Measurements from ENCODE around the gene MEIOSIN. TPM values are rescaled to one million over a fixed set of nuclear protein-coding genes. Genes with fewer than 3 reads are reported as not detected.
"Not testable (repeated sequence)": the region's sequence is repeated elsewhere in the genome, so short reads cannot be mapped to it uniquely, and the experiment has no call there.

MEIOSIN gene, protein sequence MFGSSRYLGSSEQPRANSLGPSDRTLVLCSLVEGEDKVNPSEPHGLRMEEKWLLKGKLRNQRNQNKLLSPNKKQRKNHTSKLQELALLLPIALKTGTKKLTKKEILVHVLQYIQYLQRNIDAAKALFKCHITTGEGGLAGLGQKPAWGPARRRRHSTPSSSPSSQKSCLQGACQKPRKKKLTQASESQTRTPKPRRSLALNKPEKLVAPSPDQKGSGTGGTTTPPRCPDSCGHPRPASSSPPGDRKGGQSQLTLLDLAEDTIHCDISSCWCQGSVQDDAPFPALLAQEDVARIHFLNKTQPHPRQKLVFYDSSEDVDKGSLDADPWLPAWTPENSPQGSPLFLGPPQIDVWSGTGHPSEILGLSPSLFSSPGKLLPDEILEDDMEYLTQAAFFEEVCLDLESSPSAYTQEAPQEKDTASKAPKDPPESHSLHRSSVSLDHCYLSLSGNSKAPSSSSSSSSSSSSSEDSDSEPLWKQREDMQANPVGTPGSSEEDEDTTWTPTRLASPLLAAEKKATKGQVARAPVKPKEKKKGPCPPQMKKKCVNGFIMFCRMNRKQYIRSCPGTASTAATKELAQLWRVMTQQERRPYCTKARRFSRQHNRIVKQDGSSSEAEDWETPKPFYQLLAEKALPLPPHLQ
- not detected for total RNA-seq
- long read RNA-seq: 0 reads

DNA sequence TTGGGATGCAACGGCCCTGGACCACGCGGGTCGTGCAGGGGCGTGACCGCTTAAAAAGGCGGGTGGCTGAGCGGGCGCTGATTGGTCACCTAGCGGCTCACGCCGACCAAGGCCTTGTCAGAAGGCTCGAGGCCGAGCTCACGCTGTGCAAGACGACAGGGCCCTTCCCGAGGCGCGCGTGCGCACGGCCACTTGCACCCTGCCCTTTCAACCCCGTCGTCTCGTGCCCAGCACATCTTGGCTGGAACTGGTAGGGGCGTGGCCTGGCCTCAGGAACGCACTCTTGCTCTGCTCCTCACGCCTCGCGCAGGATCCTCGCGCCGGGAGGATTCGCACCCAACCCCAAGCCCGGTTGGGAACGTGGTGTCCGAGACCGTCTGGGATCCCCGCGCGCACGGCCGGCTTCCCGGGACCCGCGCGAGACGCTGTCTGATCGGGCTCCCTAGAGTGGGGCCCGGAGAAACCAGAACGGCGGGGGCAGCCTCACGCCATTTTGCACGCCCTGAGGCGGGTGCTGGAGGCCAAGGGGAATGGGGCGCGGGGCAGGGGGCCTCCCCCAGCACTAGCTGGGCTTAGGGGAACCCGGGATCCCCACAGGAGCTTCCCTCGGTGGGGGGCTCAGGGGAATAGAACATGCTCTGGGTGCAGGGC, at the start of gene MEIOSIN:
TSS of gene MEIOSIN (plus strand) at position 280 of the 651 bp plus-strand sequence. CDS start 1,938 bp downstream, outside the sequence.
- intact Hi-C loops (cut with micrococcal nuclease): no loop called here
- ATAC-seq: no peak
- no peak for DNase-seq

DNA sequence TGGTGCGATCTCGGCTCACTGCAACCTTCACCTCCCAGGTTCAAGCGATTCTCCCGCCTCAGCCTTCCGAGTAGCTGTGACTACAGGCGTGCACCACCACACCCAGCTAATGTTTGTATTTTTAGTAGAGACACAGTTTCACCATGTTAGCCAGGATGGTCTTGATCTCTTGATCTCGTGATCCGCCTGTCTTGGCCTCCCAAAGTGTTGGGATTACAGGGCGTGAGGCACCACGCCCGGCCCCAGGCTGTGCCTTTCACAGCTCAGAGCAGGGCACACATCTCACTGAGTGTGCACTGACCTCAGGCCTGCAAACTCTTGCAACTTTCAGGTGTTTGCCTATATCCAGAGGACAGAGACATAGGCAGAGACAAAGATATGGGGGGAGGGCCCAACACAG, 48.2 kb upstream of the MEIOSIN start:
- intact Hi-C loops (cut with micrococcal nuclease); DNase-seq; ATAC-seq: not testable (repeated sequence)

DNA sequence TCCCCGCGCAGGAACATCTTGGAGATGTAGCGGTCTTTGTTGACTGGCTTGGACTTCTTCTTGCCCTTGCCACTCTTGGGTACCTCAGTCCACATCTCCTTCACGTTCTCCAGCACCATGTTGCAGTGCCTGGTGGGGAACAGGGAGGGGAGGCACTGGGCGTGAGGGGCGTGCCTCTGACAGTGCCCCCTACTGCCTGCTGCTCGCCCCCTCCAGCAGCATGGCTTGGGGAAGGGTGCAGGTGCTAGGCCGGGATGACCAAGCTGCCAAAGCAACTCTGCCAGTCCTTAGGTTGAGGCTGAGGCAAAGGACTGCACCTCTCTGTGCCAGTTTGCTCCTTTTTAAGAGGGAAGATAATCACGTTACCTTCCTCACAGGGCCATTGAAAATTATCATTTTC, 45.6 kb upstream of the MEIOSIN start:
- no peak for ATAC-seq
- no peak for DNase-seq
- intact Hi-C loops (cut with micrococcal nuclease): no loop called here

DNA sequence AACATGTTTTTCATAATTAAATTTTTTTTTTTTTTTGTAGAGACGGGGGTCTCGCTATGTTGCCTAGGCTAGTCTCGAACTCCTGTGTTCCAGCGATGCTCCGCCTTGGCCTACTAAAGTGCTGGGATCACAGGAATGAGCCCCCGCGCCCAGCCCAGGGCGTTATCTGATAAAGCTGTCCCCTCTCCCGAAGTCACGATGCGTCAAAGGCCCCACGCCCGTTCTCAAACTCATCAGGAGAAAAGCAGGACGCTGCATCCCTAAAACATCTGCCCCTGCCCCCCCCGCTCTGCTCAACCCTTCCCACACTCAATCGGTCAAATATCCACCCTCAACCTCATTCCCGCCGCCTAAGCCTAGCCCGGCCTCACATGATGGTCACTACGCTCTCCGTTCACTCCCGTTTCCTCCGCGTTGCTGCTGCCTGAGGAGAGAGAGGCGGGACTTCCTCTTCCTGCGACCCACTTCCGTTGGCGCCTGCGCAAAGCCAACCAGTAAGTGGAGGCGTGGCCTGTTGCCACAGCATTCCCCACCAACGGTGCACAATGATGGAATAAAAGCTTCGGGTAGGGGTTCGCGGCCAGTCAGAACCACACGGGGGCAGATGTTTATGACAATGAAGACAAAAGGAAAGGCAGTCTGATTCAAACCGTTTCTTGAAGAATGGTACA, 41.6 kb upstream of the MEIOSIN start, which contains the start of gene SNRPD2:
TSS of gene SNRPD2 (minus strand) at position 438 of the 671 bp plus-strand sequence. CDS start at position 373, 65 bp downstream.
- ATAC-seq: peak; percentile 85
- peak; percentile 94 for DNase-seq
- intact Hi-C loops (cut with micrococcal nuclease): no loop called here

DNA sequence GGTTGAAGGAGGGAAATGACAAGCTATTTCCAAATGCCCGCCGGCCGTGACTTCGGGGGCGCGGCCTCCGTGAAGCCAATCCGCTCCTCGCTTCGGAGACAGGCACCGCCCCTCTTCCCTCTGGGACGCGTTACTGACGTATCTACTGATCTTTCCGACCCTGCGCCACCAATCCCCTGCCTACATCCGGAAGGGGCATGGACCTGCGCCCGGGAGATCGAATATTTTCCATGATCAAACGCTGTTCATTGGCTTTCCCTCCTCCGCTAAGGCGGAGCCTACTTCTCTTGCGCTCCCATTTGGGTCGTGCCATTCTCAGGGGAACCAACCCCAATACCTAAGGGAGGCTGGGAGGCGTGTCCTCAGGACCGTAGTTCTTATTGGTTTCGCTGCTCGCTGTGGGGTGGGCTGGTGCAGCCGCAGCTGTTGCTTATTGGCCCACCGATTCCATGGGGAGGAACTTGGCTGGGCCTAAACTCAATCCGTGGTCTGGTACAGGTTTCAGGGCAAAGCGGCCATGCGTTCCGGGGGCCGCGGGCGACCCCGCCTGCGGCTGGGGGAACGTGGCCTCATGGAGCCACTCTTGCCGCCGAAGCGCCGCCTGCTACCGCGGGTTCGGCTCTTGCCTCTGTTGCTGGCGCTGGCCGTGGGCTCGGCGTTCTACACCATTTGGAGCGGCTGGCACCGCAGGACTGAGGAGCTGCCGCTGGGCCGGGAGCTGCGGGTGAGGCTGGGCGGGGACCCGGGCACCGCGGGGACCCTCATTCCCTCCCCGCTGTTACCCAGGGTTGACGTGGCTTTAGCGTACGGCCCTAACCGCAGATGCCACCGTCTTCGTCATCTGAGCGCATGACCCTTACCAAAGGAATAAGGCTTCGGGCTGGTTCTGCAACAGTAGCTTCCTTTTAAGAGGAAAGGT, 40.8 kb upstream of the MEIOSIN start, which contains the start of gene QPCTL:
TSS of gene QPCTL (plus strand) at position 480 of the 919 bp plus-strand sequence. CDS start at position 518, 38 bp downstream.
- ATAC-seq (peak; percentile 94), DNase-seq (peak; percentile 96)
- intact Hi-C loops (cut with micrococcal nuclease): no loop called here

DNA sequence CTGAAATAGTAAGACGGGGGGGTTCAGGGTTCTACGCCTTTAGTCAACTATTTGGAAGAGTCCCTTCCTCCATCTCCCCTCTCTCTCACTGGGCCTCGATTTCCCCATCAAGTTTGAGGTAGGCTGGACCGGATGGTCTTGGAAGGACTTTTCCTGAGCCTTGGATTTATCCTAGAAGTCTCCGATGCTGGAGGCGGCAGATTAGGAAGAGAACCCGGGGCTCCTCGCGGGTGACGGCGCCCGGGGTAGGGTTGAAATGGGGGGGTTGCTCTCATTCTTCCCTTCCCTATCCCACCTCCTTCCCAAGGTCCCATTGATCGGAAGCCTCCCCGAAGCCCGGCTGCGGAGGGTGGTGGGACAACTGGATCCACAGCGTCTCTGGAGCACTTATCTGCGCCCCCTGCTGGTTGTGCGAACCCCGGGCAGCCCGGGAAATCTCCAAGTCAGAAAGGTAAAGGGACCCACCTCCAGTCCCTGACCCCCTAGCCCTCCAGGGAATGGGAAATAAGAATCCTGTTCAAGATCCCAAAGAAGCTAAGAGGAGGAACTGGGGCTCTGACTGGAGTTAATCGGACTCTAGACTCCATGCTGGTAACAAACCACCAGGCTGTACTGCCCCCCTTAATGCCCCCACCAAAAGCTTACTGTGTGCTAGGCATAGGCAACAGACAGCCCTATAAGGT, 40.0 kb upstream of the MEIOSIN start:
- DNase-seq: peak; percentile 87
- peak; percentile 39 for ATAC-seq
- intact Hi-C loops (cut with micrococcal nuclease): no loop called here

DNA sequence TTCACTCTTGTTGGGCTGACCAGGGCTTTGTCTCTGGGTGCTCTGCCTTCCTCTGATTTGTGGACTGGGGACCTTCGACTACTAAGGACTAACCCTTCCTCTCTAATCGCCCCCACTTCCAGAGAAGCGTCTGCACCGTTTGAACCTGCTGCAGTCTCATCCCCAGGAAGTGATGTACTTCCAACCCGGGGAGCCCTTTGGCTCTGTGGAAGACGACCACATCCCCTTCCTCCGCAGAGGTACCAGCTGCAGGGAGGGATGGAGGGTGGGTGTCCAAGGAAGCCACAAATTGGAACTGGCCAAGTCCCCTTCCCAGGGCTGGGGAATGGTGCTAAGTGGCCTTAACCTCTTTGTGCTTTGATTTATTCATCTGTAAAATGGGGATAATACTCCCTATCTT, 31.6 kb upstream of the MEIOSIN start:
- DNase-seq (no peak), ATAC-seq (no peak)
- intact Hi-C loops (cut with micrococcal nuclease): no loop called here

DNA sequence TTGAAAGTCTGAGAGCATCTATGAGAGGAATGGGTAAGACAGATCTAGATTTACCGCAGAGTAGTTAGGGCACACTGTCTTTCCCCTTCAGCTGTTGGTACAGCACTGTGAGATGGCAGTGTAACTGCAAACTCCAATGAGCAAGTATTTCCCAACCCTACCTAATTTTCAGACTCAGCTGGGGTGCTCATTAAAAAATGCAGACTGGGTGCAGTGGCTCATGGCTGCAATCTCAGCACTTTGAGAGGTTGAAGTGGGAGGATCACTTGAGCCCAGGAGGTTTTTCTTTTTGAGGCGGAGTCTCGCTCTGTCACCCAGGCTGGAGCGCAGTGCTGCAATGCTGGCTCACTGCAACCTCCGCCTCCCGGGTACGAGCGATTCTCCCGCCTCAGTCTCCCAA, 28.1 kb upstream of the MEIOSIN start:
- ATAC-seq: no peak
- DNase-seq: no peak
- intact Hi-C loops (cut with micrococcal nuclease): no loop called here

DNA sequence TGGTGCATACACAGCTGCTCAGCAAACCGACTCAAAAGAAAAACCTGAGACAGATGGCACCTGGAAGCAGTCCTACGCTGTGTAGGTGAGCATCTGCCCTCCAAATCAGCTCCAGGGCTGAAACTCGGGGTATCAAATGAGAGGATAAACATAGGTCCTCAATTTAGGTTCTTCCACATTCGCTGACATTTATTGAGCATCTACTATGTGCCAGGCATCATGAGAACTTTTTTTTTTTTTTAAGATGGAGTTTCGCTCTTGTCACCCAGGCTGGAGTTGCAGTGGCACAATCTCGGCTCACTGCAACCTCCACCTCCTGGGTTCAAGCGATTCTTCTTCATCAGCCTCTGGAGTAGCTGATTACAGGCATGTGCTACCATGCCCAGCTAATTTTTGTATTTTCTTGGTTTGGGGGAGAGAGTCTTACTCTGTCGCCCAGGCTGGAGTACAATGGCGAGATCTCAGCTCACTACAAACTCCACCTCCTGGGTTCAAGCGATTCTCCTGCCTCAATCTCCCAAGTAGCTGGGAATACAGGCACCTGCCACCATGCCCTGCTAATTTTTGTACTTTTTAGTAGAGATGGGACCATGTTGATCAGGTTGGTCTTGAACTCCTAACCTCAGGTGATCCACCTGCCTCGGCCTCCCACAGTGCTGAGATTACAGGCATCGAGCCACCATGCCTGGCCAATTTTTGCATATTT, 27.4 kb upstream of the MEIOSIN start:
- ATAC-seq (no peak), DNase-seq (no peak)
- intact Hi-C loops (cut with micrococcal nuclease): no loop called here

DNA sequence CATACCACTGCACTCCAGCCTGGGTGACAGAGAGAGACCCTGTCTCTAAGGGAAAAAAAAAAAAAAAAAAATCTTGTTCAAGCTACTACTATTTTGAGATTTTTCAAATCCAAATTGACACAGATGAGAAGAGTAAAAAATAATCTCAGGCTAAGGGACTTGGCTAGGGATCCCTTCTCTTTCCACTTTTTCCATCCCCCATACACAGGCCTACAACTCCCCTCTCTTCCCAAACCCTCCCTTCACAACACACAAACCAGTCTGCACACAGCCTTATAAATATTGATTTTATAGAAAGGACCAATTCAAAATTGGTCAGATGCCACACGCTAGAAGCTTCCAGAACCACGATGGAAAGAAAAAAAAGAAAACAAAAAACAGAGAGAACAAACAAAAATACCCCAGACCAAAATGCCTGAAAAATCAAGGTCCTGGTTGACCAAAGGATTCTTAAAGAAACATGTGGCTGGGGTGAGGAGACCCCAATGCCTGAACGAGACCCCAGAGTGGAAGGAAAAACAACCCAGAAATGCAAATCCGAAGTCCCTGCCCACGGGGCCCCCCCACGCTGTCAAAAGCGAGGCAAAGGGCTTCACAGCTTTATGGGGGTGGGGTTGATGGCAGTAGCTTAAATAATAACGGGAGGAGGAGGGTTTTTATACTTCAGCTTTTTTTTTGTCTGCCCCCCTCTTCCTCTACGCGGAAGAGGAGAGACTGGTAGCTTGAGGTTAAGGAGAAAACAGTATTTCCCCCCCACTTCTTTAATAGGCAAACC, 22.7 kb upstream of the MEIOSIN start:
- intact Hi-C loops (cut with micrococcal nuclease): no loop called here
- ATAC-seq (no peak), DNase-seq (no peak)

DNA sequence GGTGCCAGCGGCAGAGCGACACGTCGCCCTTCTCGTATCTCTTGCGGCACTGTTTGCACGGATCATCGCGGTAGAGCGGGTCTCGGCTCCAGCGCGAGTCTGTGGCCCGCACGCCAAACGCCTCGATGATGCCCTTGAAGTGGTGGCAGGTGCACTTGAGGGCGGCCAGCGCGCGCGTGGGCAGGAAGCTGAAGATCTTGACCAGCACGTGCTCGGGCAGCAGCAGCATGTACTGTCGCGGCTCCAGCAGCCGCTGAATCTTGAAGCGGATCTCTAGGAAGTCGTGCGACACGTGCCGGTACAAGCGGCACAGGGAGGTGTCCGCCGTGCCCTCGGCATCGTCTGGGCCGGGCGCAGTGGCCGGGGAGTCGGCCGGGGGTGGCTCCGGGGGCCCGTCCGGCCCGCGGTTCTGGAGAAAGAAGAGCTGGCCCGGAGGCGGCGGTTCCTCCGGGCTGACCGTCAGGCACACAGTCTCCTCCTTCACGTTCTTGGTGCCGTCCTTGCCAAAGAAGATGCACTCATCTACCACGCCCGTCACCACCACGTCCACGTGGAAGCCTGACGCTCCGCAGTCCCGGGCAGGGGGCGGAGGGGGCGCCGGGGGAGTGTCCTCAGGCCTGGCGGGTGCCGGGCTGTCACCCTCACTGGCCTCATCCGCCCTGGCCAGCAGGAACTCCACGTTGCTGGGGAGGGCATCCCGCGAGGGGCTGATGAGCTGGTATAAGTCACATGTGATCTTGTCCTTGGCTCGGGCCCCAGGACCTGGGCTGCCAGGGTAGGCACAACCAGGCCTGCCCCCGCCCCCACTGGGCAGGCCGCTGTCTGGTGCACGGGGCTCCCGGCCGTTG, 21.2 kb upstream of the MEIOSIN start:
- intact Hi-C loops (cut with micrococcal nuclease): no loop called here
- ATAC-seq (no peak), DNase-seq (no peak)

DNA sequence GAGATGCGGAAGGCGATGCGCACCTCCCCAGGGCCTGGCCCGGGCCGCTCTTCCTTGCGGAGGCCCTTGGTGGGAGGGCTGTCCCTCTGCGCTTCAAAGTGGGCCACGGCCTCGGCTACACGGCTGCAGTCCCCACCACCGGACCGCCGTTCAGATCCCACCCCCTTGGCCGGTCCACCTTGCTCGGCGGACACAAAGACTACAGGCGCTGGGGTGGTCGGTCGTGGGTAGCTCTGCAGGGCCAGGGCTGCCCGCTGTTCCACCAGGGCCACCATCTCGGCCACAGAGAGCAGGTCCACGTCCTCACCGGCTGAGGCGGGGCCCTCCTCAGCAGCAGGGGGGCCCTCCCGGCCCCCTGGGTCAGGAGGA, 20.6 kb upstream of the MEIOSIN start:
- ATAC-seq (no peak), DNase-seq (no peak)
- intact Hi-C loops (cut with micrococcal nuclease): no loop called here

DNA sequence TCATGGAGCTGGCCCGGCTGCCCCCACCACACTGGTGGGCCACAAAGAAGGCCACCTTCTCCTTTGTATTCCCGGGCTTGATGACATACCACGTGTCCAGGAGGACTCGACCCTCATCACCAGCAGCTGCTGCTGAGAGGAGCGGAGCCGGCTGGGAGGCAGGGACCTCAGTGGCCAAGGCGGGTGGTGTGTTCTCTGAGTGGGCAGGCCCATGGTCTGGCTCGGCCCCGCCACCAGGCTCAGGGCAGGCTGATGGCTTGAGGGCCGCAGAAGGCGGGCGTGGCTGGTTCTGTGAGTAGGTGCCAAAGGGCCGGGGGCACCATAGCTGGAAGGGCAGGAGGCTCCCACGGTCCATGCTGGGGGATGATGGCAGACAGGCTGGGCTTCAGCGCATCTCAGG, 20.1 kb upstream of the MEIOSIN start:
- DNase-seq (peak; percentile 31), ATAC-seq (no peak)
- intact Hi-C loops (cut with micrococcal nuclease): no loop called here

DNA sequence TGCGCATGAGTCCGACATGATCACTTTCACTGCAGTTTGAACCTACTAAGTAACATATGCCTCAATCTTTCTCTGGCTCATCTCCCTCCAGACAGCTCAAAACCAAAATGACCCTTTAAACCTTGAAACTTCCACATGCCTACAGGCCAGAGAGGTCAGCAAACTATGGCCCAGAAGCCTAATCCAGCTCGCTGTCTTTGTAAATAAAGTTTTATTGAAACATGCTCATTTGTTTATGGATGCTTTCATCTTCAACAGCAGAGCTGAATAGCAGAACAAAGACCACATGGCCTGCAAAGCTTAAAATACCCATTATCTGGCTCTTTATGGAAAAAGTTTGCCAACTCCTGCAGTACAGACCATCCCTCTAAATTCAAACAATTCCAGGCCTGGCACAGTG, 18.1 kb upstream of the MEIOSIN start:
- no peak for DNase-seq
- intact Hi-C loops (cut with micrococcal nuclease): no loop called here

DNA sequence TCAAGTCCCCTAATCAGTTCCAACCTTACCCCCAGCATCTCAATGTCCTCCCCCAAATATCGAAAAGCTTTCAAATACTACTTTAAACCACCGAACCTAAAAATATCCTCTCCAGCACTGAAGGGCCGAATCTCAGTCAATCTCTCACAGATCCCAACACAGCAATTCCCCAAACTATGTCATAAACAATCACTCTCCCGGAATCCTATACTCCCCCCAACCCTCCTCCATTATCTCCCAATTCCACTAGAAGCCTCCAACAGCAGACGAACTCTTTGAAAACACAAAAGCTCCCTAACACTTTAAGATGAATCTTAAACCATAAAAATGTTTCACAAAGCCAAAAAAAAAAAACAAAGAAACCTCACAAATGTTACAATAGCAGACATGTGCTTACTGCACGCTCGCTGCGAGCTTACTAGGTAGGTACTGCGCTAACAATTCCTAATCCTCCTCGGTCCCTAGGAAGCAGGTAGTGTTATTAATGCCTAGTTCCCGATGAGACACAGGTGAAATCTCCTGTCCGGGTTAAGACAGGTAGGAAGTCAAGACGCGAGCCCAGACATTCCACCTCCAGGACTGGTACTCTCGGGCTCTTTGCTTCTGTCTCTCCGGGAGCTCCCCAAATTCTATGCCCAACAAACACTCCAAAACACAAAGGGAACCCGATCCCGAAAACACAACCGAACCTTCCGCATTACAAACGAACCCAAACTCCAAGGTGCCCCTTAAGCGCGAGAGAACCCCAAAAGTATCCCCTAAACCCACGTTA, 16.7 kb upstream of the MEIOSIN start:
- ATAC-seq (peak; percentile 2), DNase-seq (no peak)
- intact Hi-C loops (cut with micrococcal nuclease): no loop called here

More for the DNA sequence above, 18.1 kb upstream of the MEIOSIN start:
- no peak for ATAC-seq

Measured in left ventricle myocardium superior (tissue), 1 donor.